Colonic mucosa (tissue), 4 donors: ENCODE data around the gene ARID5B. TPM values are rescaled to one million over a fixed set of nuclear protein-coding genes. Genes with fewer than 3 reads are reported as not detected.
A peak's percentile ranks its signal among the peaks of the same experiment; 100 is the strongest.

ENCODE experiments used
- DNase-seq: peaks from one replicate; pipeline ENCODE4 v3.0.0-alpha.2; 2020
- H3K27ac ChIP-seq: fragments of 200-600 bp; one replicate; pipeline ENCODE4 v1.8.0; 2021
- H3K27me3 ChIP-seq: fragments of 200-600 bp; one replicate; pipeline ENCODE4 v1.8.0; 2021
- H3K36me3 ChIP-seq: fragments of 200-600 bp; one replicate; pipeline ENCODE4 v1.8.0; 2021
- H3K4me1 ChIP-seq: fragments of 200-600 bp; one replicate; pipeline ENCODE4 v1.8.0; 2021; ENCODE audit warnings: mild to moderate bottlenecking
- H3K4me3 ChIP-seq: fragments of 200-600 bp; one replicate; pipeline ENCODE4 v1.8.0; 2021
- H3K9ac ChIP-seq, 2 donors: one replicate each; pipeline ENCODE4 v1.7.0; 2013; ENCODE audit warnings: control low read depth in 2 of 2, low read depth in 2 of 2, low read length in 2 of 2
- H3K9me3 ChIP-seq: fragments of 200-600 bp; one replicate; pipeline ENCODE4 v1.8.0; 2021
- intact Hi-C: fragments of 100-400 bp; cut with DNase I; formaldehyde crosslinking; loops from one replicate; pipeline ENCODE4 v1.14.1; 2022
- total RNA-seq, 2 donors: library from RNA; stranded (reverse); fragmentation: NEBNext Ultra II Directional in 1 of 2; extraction: Animal tissue kit (Norgen Biotek cat#: 25700) in 1 of 2; gene quantifications; one replicate each; pipeline ENCODE4 v1.2.1, GENCODE V29; 2021
- TF ChIP-seq, protein P1 (sequence below): fragments of 200-600 bp; IDR thresholded peaks from one replicate; pipeline ENCODE4 v1.8.0; 2022; ENCODE audit warnings: antibody characterized with exemption, mild to moderate bottlenecking
- donor health status: healthy.
- donor health status: DM: no; HTN: no; CAD: no.
- donor health status: DM: no; HTN: no; CAD: no.

Gene ARID5B
- total RNA-seq, 2 donors from 2014 or later: 18.8 to 27.2 TPM

GRCh38 chr10:62043421-62044021, 142.0 kb downstream of the ARID5B start:
- Histone ChIP-seq H3K4me3 (no peak overlapping the region), H3K27me3 (no peaks in the 10 kb centered on the region), H3K36me3 (no peaks in the 10 kb centered on the region), H3K9ac (no peak overlapping the region), H3K4me1 (peaks cover 7% of the 10 kb centered on the region), H3K9me3 (no peaks in the 10 kb centered on the region), H3K27ac (peak overlapping the region; percentile 79)
- TF ChIP-seq, protein P1, sequence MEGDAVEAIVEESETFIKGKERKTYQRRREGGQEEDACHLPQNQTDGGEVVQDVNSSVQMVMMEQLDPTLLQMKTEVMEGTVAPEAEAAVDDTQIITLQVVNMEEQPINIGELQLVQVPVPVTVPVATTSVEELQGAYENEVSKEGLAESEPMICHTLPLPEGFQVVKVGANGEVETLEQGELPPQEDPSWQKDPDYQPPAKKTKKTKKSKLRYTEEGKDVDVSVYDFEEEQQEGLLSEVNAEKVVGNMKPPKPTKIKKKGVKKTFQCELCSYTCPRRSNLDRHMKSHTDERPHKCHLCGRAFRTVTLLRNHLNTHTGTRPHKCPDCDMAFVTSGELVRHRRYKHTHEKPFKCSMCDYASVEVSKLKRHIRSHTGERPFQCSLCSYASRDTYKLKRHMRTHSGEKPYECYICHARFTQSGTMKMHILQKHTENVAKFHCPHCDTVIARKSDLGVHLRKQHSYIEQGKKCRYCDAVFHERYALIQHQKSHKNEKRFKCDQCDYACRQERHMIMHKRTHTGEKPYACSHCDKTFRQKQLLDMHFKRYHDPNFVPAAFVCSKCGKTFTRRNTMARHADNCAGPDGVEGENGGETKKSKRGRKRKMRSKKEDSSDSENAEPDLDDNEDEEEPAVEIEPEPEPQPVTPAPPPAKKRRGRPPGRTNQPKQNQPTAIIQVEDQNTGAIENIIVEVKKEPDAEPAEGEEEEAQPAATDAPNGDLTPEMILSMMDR: no peak
- DNase-seq: no peak
- intact Hi-C loops: no loop called here

DNA sequence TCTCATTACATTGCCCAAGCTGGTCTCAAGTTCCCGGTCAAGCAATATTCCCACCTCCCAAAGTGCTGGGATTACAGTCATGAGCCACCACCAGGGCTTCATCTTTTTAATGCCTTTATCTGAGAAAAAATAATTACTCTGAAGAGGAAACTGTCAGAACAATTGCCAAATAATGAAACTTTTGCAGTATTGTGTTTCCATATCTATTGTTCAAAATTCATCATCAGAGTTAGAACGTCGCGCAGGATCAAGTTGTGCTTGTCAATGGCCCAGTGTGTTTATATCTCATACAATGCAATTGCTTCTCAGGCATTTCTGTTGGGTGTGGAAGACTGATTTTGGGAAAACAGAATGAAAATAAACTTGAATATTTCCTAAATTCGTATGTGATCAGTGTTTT, 143.1 kb downstream of the ARID5B start:
- no peak for DNase-seq
- no peaks in the 10 kb centered on the region for H3K9me3 ChIP-seq
- intact Hi-C loops: no loop called here
- H3K4me3 ChIP-seq: no peak overlapping the region
- H3K4me1 ChIP-seq: peaks cover 5% of the 10 kb centered on the region
- peak overlapping the region; percentile 79 for H3K27ac ChIP-seq
- H3K27me3 ChIP-seq: no peaks in the 10 kb centered on the region
- TF ChIP-seq, protein P1: no peak
- no peak overlapping the region for H3K9ac ChIP-seq
- no peaks in the 10 kb centered on the region for H3K36me3 ChIP-seq

- no peaks in the 10 kb centered on the region for H3K9me3 ChIP-seq
- no peaks in the 10 kb centered on the region for H3K27me3 ChIP-seq
- H3K4me1 ChIP-seq: peaks cover 4% of the 10 kb centered on the region
- intact Hi-C loops: no loop called here
- H3K4me3 ChIP-seq: no peak overlapping the region
- no peaks in the 10 kb centered on the region for H3K36me3 ChIP-seq
- H3K27ac ChIP-seq: peak overlapping the region; percentile 79
- H3K9ac ChIP-seq: peak overlapping the region in 1 of 2 donors; percentile 90
- TF ChIP-seq, protein P1: no peak
- DNase-seq: no peak
Observed at GRCh38 chr10:62045765-62046521, 144.4 kb downstream of the ARID5B start.

DNA sequence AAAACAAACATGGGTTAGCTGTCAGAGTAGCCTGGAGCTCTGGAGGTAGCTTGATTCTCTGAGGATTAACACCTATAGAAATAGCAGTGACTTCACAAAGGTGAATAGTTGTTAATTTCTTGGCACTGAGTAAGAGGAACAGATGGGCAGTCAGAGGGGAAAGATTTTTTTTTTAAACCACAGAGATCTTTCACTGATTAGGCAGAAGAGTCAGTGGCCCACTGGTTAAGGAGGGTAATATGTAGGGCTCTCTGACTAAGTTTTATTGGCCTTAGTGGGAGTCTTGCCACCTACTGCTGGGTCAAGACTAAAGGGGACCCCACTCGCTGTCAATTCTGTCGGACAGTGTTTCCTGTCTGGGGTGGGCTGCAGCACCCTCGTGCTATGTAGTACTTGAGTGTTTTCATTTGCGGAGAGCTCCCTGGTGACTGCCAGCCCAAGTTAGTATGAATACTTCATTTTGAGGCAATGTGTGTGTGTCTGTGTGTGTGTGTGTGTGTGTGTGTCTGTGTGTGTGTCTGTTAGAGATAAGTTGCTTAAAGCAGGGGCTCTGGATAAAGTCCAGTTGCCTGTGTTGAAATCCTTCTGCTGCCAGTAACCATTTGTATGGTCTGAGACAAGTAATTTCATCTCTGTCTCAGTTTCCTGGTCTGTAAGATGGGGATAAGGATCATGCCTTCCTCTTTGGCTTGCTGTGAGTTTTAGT, 145.2 kb downstream of the ARID5B start:
- H3K9me3 ChIP-seq: no peaks in the 10 kb centered on the region
- no peaks in the 10 kb centered on the region for H3K36me3 ChIP-seq
- DNase-seq: no peak
- no peak overlapping the region for H3K4me3 ChIP-seq
- peak overlapping the region; percentile 79 for H3K27ac ChIP-seq
- TF ChIP-seq, protein P1: no peak
- peaks cover 4% of the 10 kb centered on the region for H3K4me1 ChIP-seq
- no peaks in the 10 kb centered on the region for H3K27me3 ChIP-seq
- peak overlapping the region; percentile 27 to 90 for H3K9ac ChIP-seq
- intact Hi-C loops: no loop called here

DNA sequence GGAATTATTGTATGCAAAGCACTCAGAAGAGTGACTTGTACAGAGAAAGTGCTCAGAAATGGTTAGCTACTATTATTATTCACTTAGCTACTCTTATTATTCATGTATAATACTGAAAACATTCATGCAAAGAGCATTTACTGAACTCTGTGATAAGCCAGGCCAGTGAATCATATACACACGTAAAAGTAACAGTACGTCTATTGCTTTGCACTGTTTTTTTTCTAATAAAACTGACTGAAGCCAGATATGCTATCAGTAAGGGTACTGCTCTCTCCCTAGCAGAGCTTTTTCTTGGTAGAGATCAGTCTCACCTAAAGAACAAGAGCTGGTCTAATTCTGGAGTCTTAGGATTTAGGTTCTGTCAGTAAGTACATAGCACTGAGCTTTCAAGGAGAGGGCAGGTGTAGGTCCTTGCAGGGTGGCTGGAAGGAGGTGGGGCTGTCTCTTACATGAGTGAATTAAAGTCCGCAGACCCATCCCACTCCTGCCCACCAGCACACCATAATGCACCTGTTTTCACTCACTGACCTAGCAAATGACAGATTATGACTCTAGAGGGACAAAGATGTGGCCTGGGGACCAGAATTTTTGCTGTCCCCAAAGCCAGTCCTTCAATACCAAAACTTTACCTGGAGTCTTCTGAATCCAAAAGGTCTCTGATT, 145.9 kb downstream of the ARID5B start:
- H3K27me3 ChIP-seq: no peaks in the 10 kb centered on the region
- H3K27ac ChIP-seq: peak overlapping the region; percentile 79
- DNase-seq: no peak
- H3K9ac ChIP-seq: peak overlapping the region in 1 of 2 donors; percentile 90
- intact Hi-C loops: no loop called here
- H3K36me3 ChIP-seq: no peaks in the 10 kb centered on the region
- no peaks in the 10 kb centered on the region for H3K9me3 ChIP-seq
- H3K4me3 ChIP-seq: no peak overlapping the region
- TF ChIP-seq, protein P1: no peak
- peaks cover 4% of the 10 kb centered on the region for H3K4me1 ChIP-seq
